Epidermal melanocyte (primary cell): ENCODE data around the gene PGAP3.
"Not testable (repeated sequence)": the region's sequence is repeated elsewhere in the genome, so short reads cannot be mapped to it uniquely, and the experiment has no call there.

Experiments used
- DNase-seq: peaks from one replicate; pipeline ENCODE4 v3.0.0; 2011; ENCODE audit warnings: low spot score; ENCODE audit not compliant: insufficient read length

PGAP3 gene

GRCh38 chr17:39687546-39688474 lies at the start of gene PGAP3:
TSS of gene PGAP3 (minus strand) at chr17:39688057. CDS start at chr17:39688014, 43 bp downstream.
- DNase-seq: peak; percentile 95

- no peak for DNase-seq
Observed at GRCh38 chr17:39737206-39737759, 49.4 kb upstream of the PGAP3 start.

DNA sequence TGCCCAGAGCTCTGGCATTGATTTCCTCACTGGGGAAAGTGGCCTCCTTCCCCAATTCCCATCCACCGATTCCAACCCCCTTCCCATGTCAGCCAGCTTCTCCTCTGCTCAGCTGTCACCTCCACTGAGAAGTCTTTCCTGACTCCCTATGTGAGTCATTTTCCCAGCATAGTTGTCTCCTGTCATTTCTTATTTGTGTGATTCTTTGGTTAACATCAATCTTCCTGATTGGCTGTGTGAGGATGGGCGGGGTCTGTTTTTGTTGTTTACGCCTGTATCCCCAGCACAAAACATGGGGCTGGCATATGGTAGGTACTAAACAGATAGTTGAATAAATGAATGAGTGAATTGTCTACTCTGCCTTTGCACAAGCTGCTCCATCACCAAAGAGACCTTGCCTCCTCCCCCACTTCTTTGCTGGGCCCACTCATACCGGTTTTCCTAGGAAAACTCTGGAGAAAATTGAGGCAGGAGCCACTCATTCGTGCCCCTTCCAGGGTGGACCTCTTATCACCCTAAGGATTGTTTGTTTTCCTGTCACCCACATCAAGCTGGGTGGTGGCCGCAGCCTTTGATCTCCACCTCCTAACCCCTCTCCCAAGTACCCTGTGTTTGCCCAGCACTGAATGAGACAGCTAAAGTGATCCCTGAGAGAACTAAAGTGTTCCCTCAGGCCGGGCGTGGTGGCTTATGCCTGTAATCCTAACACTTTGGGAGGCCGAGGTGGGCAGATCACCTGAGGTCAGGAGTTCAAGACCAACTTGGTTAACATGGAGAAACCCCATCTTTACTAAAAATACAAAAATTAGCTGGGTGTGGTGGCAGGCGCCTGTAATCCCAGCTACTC lies 48.7 kb upstream of the PGAP3 start:
- no peak for DNase-seq

DNA sequence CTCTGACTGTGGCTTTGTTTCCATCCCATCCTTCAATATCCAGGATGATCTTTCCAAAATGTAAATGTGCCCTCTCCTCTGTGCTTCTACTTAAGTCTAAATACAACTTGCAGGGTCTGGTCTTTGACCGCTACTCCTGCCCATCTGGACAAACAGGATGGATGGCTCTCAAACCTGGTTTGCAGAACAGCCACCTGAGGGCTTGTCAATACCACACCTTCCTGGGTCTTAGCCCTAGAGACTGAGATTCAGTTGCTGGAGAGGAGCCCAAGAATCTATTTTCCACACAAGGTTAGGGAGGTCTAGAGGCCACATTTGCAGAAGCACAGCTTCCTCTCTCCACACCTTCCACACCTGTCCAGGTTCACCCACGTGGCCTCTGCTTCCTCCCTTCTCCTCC lies 48.0 kb upstream of the PGAP3 start:
- no peak for DNase-seq

DNA sequence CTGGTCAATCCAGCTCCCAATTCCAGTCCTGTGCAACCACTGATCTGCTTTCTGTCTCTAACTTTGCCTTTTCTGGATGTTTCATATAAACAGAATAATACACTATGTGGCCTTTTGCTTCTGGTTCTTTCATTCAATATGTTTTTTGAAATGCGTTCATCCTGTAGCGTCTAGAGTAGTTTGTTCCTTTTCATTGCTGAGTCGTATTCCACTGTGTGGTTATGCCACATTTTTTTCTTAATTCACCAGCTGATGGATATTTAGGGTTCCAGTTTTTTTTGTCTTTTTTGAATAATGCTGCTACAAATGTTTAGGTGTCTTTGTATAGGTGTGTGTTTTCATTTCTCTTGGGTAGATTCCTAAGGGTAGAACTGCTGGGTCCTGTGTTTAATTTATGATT lies 44.7 kb upstream of the PGAP3 start:
- no peak for DNase-seq

DNA sequence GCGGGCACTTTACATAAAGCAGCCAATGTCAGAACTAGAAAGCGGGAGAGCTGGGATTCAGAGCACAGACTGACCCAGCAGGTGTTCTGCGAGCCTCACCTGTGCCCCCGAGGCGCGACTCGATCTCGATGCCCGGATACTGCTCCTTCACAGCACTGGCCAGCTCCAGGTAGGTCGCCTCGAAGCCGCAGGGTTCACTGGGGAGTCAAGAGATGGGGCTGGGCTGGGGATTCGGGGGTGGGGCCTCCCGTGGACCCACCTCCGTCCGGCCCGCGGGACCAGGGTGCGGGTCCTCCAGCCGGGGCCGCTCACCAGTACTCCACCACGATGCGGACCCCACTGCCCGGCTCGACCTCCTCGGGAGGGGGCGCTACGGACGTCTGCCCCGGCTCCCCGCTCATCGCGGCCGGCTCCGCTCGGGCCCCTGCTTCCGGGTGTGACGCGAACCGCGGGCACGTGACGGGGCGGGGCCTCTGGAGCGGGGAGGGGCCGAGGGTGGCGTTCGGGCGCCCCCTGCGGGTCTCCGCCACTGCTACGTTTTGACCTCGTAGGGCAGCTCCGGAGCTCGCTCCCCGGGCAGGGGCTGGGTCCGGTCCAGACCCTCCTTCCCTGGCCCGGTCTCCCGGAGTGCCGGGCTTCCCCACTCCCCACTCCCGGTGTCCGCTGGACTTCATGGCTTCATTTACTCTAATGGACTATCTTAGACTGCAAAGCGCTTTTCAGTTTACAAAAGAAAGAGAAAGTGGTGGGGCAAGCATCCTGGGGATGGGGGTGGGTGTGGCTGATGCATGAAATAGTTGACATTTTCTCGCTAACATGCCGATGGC lies 42.5 kb upstream of the PGAP3 start, which contains the start of gene MIEN1:
Gene MIEN1 (minus strand): TSS at position 438 of the 827 bp plus-strand sequence. CDS start 37 bp downstream, at position 401.
- DNase-seq: peak; percentile 97

- no peak for DNase-seq
Observed at GRCh38 chr17:39729280-39729851, 41.5 kb upstream of the PGAP3 start.

- DNase-seq: no peak
Observed at GRCh38 chr17:39727556-39727955, 39.7 kb upstream of the PGAP3 start.

DNA sequence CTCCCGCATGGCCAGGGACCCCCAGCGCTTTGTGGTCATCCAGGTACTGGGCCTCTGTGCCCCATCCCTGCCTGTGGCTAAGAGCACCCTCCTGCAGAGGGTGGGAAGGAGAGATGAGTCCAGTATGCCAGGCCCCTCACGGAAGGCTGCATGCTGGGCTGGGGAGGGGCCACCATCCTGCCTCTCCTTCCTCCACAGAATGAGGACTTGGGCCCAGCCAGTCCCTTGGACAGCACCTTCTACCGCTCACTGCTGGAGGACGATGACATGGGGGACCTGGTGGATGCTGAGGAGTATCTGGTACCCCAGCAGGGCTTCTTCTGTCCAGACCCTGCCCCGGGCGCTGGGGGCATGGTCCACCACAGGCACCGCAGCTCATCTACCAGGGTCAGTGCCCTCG lies 38.8 kb upstream of the PGAP3 start:
- DNase-seq: no peak

GRCh38 chr17:39725923-39726322 lies 38.1 kb upstream of the PGAP3 start:
- not testable (repeated sequence) for DNase-seq

GRCh38 chr17:39724731-39725130 lies 36.9 kb upstream of the PGAP3 start:
- no peak for DNase-seq

DNA sequence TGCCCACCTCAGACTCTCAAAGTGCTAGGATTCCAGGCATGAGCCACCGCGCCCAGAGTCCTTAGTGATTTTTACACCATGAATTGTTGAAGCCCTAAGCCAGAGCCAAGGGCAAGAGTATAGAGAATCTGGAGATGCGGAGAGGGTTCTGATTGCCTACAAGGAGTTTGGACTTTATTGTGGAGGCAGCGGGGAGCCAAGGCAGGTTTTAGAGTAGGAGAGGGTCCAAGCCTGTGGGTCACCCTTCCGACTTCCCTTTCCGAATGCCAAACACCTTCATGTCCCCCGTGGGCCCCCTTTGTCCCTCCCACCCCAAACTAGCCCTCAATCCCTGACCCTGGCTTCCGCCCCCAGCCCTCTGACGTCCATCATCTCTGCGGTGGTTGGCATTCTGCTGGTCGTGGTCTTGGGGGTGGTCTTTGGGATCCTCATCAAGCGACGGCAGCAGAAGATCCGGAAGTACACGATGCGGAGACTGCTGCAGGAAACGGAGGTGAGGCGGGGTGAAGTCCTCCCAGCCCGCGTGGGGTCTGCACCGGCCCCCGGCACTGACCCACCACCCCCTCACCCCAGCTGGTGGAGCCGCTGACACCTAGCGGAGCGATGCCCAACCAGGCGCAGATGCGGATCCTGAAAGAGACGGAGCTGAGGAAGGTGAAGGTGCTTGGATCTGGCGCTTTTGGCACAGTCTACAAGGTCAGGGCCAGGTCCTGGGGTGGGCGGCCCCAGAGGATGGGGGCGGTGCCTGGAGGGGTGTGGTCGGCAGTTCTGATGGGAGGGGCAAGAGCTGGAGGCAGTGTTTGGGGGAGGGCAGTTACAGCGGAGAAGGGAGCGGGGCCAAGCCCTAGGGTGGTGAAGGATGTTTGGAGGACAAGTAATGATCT lies 35.4 kb upstream of the PGAP3 start:
- DNase-seq: no peak

DNA sequence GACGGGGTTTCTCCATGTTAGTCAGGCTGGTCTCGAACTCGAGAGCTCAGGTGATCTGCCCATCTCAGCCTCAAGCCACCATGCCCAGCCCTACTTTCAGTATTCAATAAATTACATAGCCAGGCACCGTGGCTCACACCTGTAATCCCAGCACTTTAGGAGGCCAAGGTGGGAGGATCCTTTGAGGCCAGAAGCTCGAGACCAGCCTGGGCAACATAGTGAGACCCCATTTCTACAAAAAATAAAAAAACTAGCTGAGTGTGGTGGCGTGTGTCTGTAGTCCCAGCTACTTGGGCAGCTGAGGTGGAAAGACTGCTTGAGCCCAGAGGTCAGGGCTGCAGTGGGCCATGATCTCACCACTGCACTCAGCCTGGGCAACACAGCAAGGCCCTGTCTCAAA lies 34.2 kb upstream of the PGAP3 start:
- no peak for DNase-seq

- no peak for DNase-seq
Observed at GRCh38 chr17:39719563-39720355, 31.9 kb upstream of the PGAP3 start.

GRCh38 chr17:39717660-39718059 lies 29.8 kb upstream of the PGAP3 start:
- no peak for DNase-seq

DNA sequence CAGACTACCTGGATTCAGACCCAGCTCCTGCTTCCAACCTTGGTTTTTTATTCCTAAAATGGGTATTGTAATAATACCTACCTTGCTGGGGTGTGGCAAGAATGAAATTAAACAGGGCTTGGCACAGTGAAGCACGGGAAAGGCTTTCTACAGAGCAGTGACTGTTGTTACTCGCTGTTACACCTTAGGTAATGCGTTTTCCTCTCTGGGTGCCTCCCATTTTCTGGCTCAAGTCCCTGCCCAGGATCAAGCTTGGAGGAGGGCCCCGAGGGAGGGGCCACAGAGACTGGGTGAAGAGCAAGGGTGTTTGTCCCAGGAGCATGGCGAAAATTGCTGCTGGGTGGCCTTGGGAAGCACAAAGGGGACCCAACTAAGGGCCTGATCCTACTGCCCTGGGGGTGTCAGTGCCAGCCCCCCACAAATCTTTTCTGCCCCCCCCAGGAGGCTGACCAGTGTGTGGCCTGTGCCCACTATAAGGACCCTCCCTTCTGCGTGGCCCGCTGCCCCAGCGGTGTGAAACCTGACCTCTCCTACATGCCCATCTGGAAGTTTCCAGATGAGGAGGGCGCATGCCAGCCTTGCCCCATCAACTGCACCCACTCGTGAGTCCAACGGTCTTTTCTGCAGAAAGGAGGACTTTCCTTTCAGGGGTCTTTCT lies 29.2 kb upstream of the PGAP3 start:
- DNase-seq: no peak

- DNase-seq: no peak
Observed at GRCh38 chr17:39716073-39716818, 28.4 kb upstream of the PGAP3 start.
